Skin epidermis (tissue), 12 donors: ENCODE results near the gene PPHLN1.

Source experiments
- H3K27ac ChIP-seq, 21 experiments: fragments of 200-600 bp; sonication (generic) in 11 of 21; one replicate each; pipeline ENCODE4 v1.5.0; 2020; ENCODE audit warnings: mild to moderate bottlenecking in 3 of 21, inconsistent platforms in 2 of 21, moderate library complexity in 2 of 21
- H3K4me3 ChIP-seq, 7 experiments: fragments of 200-600 bp; sonication (generic) in 2 of 7; one replicate each; pipeline ENCODE4 v1.5.0; 2020; ENCODE audit warnings: inconsistent platforms in 2 of 7, mild to moderate bottlenecking in 2 of 7, moderate library complexity in 1 of 7

The PPHLN1 gene

GRCh38 chr12:42472376-42472775, 146.4 kb downstream of the PPHLN1 start:
- H3K4me3 ChIP-seq, result no peak overlapping the region
- H3K27ac ChIP-seq, result no peak overlapping the region

- Histone ChIP-seq H3K4me3 (no peak overlapping the region), H3K27ac (no peak overlapping the region)
These were observed 147.2 kb downstream of the PPHLN1 start for GRCh38 chr12:42473130-42473529.

GRCh38 chr12:42473561-42473960, 147.6 kb downstream of the PPHLN1 start:
- Histone ChIP-seq H3K27ac (no peak overlapping the region), H3K4me3 (no peak overlapping the region)

- no peak overlapping the region for H3K27ac ChIP-seq
- no peak overlapping the region for H3K4me3 ChIP-seq
These were observed 148.4 kb downstream of the PPHLN1 start for GRCh38 chr12:42474391-42474790.

- no peak overlapping the region for H3K4me3 ChIP-seq
- H3K27ac ChIP-seq, result no peak overlapping the region
These were observed 149.1 kb downstream of the PPHLN1 start for GRCh38 chr12:42475106-42475505.

- H3K4me3 ChIP-seq, result no peak overlapping the region
- H3K27ac ChIP-seq, result no peak overlapping the region
These were observed 152.0 kb downstream of the PPHLN1 start for GRCh38 chr12:42477941-42478340.

GRCh38 chr12:42481368-42481767, 155.4 kb downstream of the PPHLN1 start:
- peak overlapping the region in 1 of 21 experiments; percentile 83 for H3K27ac ChIP-seq
- no peak overlapping the region for H3K4me3 ChIP-seq

- H3K27ac ChIP-seq, result peak overlapping the region in 19 of 21 experiments; percentile 5 to 87 (median 70)
- H3K4me3 ChIP-seq, result peak overlapping the region; percentile 46 to 68 (median 58)
These were observed 156.2 kb downstream of the PPHLN1 start for GRCh38 chr12:42482041-42482747.

- peak overlapping the region in 20 of 21 experiments; percentile 39 to 87 (median 70) for H3K27ac ChIP-seq
- peak overlapping the region; percentile 46 to 68 (median 58) for H3K4me3 ChIP-seq
These were observed 157.0 kb downstream of the PPHLN1 start for GRCh38 chr12:42482748-42483520.

GRCh38 chr12:42483521-42483790, 157.5 kb downstream of the PPHLN1 start:
- H3K27ac ChIP-seq, result peak overlapping the region in 20 of 21 experiments; percentile 39 to 87 (median 70)

GRCh38 chr12:42484996-42485395, 159.0 kb downstream of the PPHLN1 start:
- H3K4me3 ChIP-seq, result no peak overlapping the region
- H3K27ac ChIP-seq, result no peak overlapping the region

More at GRCh38 chr12:42483521-42483790, 157.5 kb downstream of the PPHLN1 start:
- H3K4me3 ChIP-seq, result peak overlapping the region; percentile 46 to 68 (median 58)

GRCh38 chr12:42485823-42486222, 159.9 kb downstream of the PPHLN1 start:
- Histone ChIP-seq H3K27ac (no peak overlapping the region), H3K4me3 (no peak overlapping the region)

GRCh38 chr12:42486407-42486806, 160.4 kb downstream of the PPHLN1 start:
- Histone ChIP-seq H3K4me3 (no peak overlapping the region), H3K27ac (no peak overlapping the region)

GRCh38 chr12:42490261-42490842, 164.4 kb downstream of the PPHLN1 start:
- Histone ChIP-seq H3K27ac (no peak overlapping the region), H3K4me3 (no peak overlapping the region)
